ENCODE measurements around the gene ANXA7. TPM values are rescaled to one million over a fixed set of nuclear protein-coding genes. Genes with fewer than 3 reads are reported as not detected.
"Not testable (repeated sequence)": the region's sequence is repeated elsewhere in the genome, so short reads cannot be mapped to it uniquely, and the experiment has no call there.

ANXA7 gene
- total RNA-seq, 2 experiments from 2014 or later: 138 to 143 TPM

- intact Hi-C loops (cut with micrococcal nuclease): no loop called here
- Mint-ChIP-seq H3K4me1 (ENCODE audit: low read depth) (no peaks in the 10 kb centered on the region), H3K27me3 (no peaks in the 10 kb centered on the region), H3K27ac (no peak overlapping the region), H3K36me3 (no peaks in the 10 kb centered on the region), H3K4me3 (no peak overlapping the region), H3K9me3 (no peaks in the 10 kb centered on the region)
- ChIA-PET CTCF (no interaction called here), POLR2A (no interaction called here)
- no peak for DNase-seq
Measured at GRCh38 chr10:73332379-73332778, 81.5 kb downstream of the ANXA7 start.

- H3K36me3 Mint-ChIP-seq; DNase-seq; H3K27ac Mint-ChIP-seq; H3K9me3 Mint-ChIP-seq; POLR2A ChIA-PET; intact Hi-C loops (cut with micrococcal nuclease); H3K27me3 Mint-ChIP-seq; H3K4me3 Mint-ChIP-seq; H3K4me1 Mint-ChIP-seq (ENCODE audit: low read depth); CTCF ChIA-PET: not testable (repeated sequence)
Measured at GRCh38 chr10:73328523-73328922, 85.3 kb downstream of the ANXA7 start.

- H3K4me1 Mint-ChIP-seq (ENCODE audit: low read depth); H3K9me3 Mint-ChIP-seq; intact Hi-C loops (cut with micrococcal nuclease); DNase-seq; H3K27ac Mint-ChIP-seq; CTCF ChIA-PET; H3K4me3 Mint-ChIP-seq; H3K27me3 Mint-ChIP-seq; POLR2A ChIA-PET; H3K36me3 Mint-ChIP-seq: not testable (repeated sequence)
Measured at GRCh38 chr10:73325290-73325689, 88.6 kb downstream of the ANXA7 start.

Other genes with a start within 250 kb of the ANXA7 start
- 10 to 100 TPM; 37.5 to 37.7 TPM for gene ECD, start 246.1 kb downstream of the ANXA7 start, total RNA-seq
- gene FAM149B1, start 245.9 kb downstream of the ANXA7 start, total RNA-seq: 10 to 100 TPM; 12.8 to 14.6 TPM
- gene DNAJC9, start 166.8 kb downstream of the ANXA7 start, total RNA-seq: 10 to 100 TPM; 45.8 to 49.3 TPM
- gene MRPS16, start 161.4 kb downstream of the ANXA7 start, total RNA-seq: 100 to 1,000 TPM; 136 to 139 TPM
- under 1 TPM; 0.33 to 0.80 TPM for gene CFAP70, start 55.2 kb downstream of the ANXA7 start, total RNA-seq
- gene MSS51, start 19.5 kb upstream of the ANXA7 start, total RNA-seq: 1 to 10 TPM; 2.1 to 2.5 TPM
- gene PPP3CB, start 82.0 kb upstream of the ANXA7 start, total RNA-seq: 10 to 100 TPM; 48.4 to 50.2 TPM
- 1 to 10 TPM; 4.9 to 5.3 TPM for gene USP54, start 177.3 kb upstream of the ANXA7 start, total RNA-seq
- not detected for gene MYOZ1, start 227.4 kb upstream of the ANXA7 start, total RNA-seq
- not detected for gene SYNPO2L, start 242.0 kb upstream of the ANXA7 start, total RNA-seq

Data from activated CD4-positive, alpha-beta memory T cell treated with anti-CD3 and anti-CD28 coated beads for 36 hours (primary cell).